KMS-11 (cell line): Measurements from ENCODE around the gene CRHBP.
"Not testable (repeated sequence)": the region's sequence is repeated elsewhere in the genome, so short reads cannot be mapped to it uniquely, and the experiment has no call there.

ENCODE experiments used
- H2AFZ ChIP-seq: fragments of 200-600 bp; sonication (generic); 2 replicates; pipeline ENCODE4 v1.6.1; 2016; ENCODE audit warnings: antibody characterized with exemption, mixed run types, low read depth
- H3K27ac ChIP-seq: fragments of 200-600 bp; sonication (generic); 2 replicates; pipeline ENCODE4 v1.6.1; 2016; ENCODE audit warnings: mild to moderate bottlenecking, mixed run types
- H3K27me3 ChIP-seq: fragments of 200-600 bp; sonication (generic); 2 replicates; pipeline ENCODE4 v1.6.1; 2017; ENCODE audit warnings: mild to moderate bottlenecking, low read depth, mixed run types, moderate library complexity; ENCODE audit not compliant: insufficient read depth
- H3K36me3 ChIP-seq: fragments of 200-600 bp; sonication (generic); 2 replicates; pipeline ENCODE4 v1.6.1; 2017; ENCODE audit warnings: mild to moderate bottlenecking, mixed run types; ENCODE audit not compliant: insufficient read depth
- H3K4me1 ChIP-seq: fragments of 200-600 bp; sonication (generic); 2 replicates; pipeline ENCODE4 v1.6.1; 2016; ENCODE audit warnings: mild to moderate bottlenecking, low read depth, mixed run types; ENCODE audit not compliant: poor library complexity, severe bottlenecking
- H3K4me2 ChIP-seq: fragments of 200-600 bp; sonication (generic); 2 replicates; pipeline ENCODE4 v1.7.0; 2016; ENCODE audit warnings: mild to moderate bottlenecking, mixed run types
- H3K4me3 ChIP-seq: fragments of 200-600 bp; sonication (generic); IDR thresholded peaks from 2 replicates; pipeline ENCODE4 v1.6.1; 2017; ENCODE audit warnings: low read depth, low read length, mixed read lengths; ENCODE audit not compliant: insufficient read depth
- H3K79me2 ChIP-seq: fragments of 200-600 bp; sonication (generic); 2 replicates; pipeline ENCODE4 v1.6.1; 2016; ENCODE audit warnings: low read depth, mixed run types; ENCODE audit not compliant: insufficient read depth
- H3K9ac ChIP-seq: fragments of 200-600 bp; sonication (generic); 2 replicates; pipeline ENCODE4 v1.6.1; 2016; ENCODE audit warnings: mild to moderate bottlenecking, mixed run types
- H4K20me1 ChIP-seq: fragments of 200-600 bp; sonication (generic); 2 replicates; pipeline ENCODE4 v1.6.1; 2016; ENCODE audit warnings: mild to moderate bottlenecking, mixed run types; ENCODE audit not compliant: insufficient read depth
- TF ChIP-seq, protein P1 (sequence below): fragments of 200-600 bp; sonication (generic); conservative IDR thresholded peaks from 2 replicates; pipeline ENCODE4 v1.6.1; 2017; ENCODE audit warnings: low read depth, mild to moderate bottlenecking, antibody characterized with exemption, low read length, moderate library complexity, mixed read lengths

Gene CRHBP, protein sequence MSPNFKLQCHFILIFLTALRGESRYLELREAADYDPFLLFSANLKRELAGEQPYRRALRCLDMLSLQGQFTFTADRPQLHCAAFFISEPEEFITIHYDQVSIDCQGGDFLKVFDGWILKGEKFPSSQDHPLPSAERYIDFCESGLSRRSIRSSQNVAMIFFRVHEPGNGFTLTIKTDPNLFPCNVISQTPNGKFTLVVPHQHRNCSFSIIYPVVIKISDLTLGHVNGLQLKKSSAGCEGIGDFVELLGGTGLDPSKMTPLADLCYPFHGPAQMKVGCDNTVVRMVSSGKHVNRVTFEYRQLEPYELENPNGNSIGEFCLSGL

DNA sequence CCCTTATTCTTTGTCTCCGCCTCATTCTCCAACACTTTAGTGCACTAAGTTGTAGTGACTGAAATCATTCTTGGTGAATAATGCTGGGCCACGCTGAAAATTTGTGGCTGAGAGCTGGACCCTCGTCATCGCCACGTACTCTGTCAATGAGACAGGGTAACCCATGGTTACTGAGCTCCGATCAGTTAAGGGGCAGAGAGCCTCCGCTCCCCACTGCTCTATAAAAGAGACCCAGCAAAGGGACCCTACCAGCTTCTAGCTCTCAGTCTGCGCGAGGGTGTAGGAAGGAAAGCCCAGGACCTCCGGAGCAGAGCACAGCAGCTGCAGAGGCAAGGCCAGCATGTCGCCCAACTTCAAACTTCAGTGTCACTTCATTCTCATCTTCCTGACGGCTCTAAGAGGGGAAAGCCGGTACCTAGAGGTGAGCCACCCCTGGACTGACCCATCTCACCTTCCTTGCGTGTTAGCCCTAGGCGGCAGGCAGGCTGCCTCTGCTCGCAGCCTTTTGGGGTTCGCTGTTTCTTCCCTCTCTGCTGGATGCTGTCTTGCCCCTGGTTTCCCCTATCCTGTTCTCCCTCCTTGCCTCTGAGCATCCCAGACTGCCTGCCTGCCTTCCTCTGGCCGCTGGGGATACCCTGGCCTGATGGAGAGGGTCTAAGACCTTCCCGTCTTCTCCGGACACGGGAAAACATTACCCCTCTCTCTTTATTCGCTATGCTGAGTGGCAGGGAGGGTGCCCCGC, at the start of gene CRHBP:
Gene CRHBP (plus strand): TSS at position 251 of the 742 bp plus-strand sequence. CDS start 90 bp downstream, at position 341.
- no peak within 1 kb of the TSS for H3K4me3 ChIP-seq
- no peaks in the 10 kb centered on the region for H3K79me2 ChIP-seq
- TF ChIP-seq, protein P1, sequence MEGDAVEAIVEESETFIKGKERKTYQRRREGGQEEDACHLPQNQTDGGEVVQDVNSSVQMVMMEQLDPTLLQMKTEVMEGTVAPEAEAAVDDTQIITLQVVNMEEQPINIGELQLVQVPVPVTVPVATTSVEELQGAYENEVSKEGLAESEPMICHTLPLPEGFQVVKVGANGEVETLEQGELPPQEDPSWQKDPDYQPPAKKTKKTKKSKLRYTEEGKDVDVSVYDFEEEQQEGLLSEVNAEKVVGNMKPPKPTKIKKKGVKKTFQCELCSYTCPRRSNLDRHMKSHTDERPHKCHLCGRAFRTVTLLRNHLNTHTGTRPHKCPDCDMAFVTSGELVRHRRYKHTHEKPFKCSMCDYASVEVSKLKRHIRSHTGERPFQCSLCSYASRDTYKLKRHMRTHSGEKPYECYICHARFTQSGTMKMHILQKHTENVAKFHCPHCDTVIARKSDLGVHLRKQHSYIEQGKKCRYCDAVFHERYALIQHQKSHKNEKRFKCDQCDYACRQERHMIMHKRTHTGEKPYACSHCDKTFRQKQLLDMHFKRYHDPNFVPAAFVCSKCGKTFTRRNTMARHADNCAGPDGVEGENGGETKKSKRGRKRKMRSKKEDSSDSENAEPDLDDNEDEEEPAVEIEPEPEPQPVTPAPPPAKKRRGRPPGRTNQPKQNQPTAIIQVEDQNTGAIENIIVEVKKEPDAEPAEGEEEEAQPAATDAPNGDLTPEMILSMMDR = no peak
- no peak within 1 kb of the TSS for H3K9ac ChIP-seq
- H3K27me3 ChIP-seq = peaks cover 7% of the 10 kb centered on the region
- no peak within 1 kb of the TSS for H2AFZ ChIP-seq
- H3K4me1 ChIP-seq = peaks cover 9% of the 10 kb centered on the region
- H3K36me3 ChIP-seq = no peaks in the 10 kb centered on the region
- no peak within 1 kb of the TSS for H3K4me2 ChIP-seq
- no peaks in the 10 kb centered on the region for H4K20me1 ChIP-seq
- no peak within 1 kb of the TSS for H3K27ac ChIP-seq

GRCh38 chr5:76908166-76908565, 44.7 kb upstream of the CRHBP start:
- Histone ChIP-seq H2AFZ (no peak overlapping the region), H4K20me1 (no peaks in the 10 kb centered on the region), H3K79me2 (no peaks in the 10 kb centered on the region), H3K9ac (no peak overlapping the region), H3K4me3 (no peak overlapping the region), H3K36me3 (no peaks in the 10 kb centered on the region), H3K4me1 (no peaks in the 10 kb centered on the region), H3K27ac (no peak overlapping the region), H3K27me3 (no peaks in the 10 kb centered on the region), H3K4me2 (no peak overlapping the region)
- TF ChIP-seq, protein P1 = no peak

DNA sequence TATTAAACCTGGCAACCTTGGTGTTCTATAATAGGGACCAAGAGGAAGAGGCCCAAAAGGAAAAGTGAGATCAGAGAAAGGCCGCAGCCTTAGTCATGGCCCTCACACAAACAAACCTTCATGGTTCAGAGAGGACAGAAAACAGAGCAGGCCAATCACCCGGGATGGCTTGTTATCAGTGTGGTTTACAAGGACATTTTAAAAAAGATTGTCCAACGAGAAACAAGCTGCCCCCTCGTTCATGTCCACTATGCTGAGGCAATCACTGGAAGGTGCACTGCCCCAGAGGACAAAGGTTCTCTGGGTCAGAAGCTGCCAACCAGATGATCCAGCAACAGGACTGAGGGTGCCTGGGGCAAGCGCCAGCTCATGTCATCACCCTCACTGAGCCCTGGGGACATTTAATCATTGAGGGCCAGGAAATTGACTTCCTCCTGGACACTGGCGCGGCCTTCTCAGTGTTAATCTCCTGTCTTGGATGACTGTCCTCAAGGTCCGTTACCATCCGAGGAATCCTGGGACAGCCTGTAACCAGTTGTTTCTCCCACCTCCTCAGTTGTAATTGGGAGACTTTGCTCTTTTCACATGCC, 42.4 kb upstream of the CRHBP start:
- not testable (repeated sequence) for H2AFZ ChIP-seq, H3K4me2 ChIP-seq, H3K4me1 ChIP-seq, H3K27ac ChIP-seq, H3K27me3 ChIP-seq, H3K9ac ChIP-seq, H3K36me3 ChIP-seq, H4K20me1 ChIP-seq, H3K4me3 ChIP-seq, H3K79me2 ChIP-seq

DNA sequence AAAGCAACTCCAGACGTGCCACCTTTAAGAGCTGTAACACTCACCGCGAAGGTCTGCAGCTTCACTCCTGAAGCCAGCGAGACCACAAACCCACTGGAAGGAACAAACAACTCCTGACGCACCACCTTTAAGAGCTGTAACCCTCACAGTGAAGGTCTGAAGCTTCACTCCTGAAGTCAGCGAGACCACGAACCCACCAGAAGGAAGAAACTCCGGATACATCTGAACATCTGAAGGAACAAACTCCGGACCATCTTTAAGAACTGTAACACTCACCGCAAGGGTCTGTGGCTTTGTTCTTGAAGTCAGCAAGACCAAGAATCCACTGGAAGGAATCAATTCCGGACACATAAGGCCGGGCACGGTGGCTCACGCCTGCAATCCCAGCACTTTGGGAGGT, 38.2 kb upstream of the CRHBP start:
- not testable (repeated sequence) for H4K20me1 ChIP-seq, H2AFZ ChIP-seq, H3K4me1 ChIP-seq, H3K27ac ChIP-seq, H3K4me3 ChIP-seq, H3K36me3 ChIP-seq, H3K4me2 ChIP-seq, H3K79me2 ChIP-seq, H3K27me3 ChIP-seq, H3K9ac ChIP-seq

GRCh38 chr5:76918539-76918938, 34.3 kb upstream of the CRHBP start:
- TF ChIP-seq, protein P1 = no peak
- Histone ChIP-seq H3K9ac (no peak overlapping the region), H3K4me2 (no peak overlapping the region), H3K79me2 (no peaks in the 10 kb centered on the region), H2AFZ (no peak overlapping the region), H3K4me3 (no peak overlapping the region), H3K4me1 (no peaks in the 10 kb centered on the region), H4K20me1 (no peaks in the 10 kb centered on the region), H3K27ac (no peak overlapping the region), H3K36me3 (no peaks in the 10 kb centered on the region), H3K27me3 (no peaks in the 10 kb centered on the region)
